ENCODE results near the gene LTB4R2.
A peak's percentile ranks its signal among the peaks of the same experiment; 100 is the strongest.

LTB4R2 gene

DNA sequence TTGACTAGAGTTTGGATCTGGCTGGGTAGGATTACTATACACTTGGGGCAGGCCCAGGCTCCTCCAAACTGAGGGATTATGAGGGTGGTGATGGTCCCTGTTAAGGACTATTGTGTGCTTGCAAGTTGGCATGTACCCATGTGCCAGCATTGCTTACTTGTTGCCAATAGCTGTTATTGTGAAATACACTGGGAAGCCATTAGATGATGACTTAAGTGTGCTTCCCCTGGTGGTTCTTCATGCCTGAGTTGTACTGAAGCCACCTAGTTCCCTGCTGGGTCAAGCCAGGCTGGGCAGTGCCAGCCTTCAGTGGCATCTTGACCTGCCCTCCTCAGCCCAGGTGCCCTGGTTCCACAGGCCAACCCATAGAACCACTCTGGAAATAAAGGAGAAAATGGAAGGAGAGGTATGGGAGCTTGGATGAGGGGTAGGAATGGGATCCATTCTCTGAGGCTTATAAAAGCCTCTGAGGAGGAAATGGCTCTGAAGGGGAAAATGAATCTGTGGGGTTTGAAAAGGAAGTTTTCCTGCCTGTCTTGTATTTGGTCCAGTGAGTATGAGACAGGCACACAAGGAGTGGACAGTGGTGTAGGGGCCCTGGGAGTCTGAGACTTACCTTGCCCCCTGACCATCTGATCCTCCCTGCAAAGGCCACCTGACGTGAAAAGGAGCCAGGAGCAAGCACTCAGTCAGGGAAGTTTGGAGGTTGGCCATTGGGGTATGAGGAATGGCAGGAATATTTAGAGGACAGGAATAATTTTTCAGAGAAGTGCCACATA is 2.1 kb downstream of the LTB4R2 start:
- Histone ChIP-seq H3K27ac (ENCODE audit: insufficient read depth, low read length, poor library complexity, severe bottlenecking) (peak overlapping the region; percentile 75), H3K4me1 (ENCODE audit: control insufficient read depth, insufficient read depth, low read length, poor library complexity, severe bottlenecking) (peaks cover 65% of the 10 kb centered on the region), H3K4me3 (ENCODE audit: insufficient read depth, low read depth, low read length, poor library complexity, severe bottlenecking) (peak overlapping the region; percentile 47), H3K27me3 (replicated peaks; ENCODE audit: control insufficient read depth, insufficient read depth, low read length, poor library complexity, severe bottlenecking) (no peaks in the 10 kb centered on the region), H3K36me3 (ENCODE audit: control insufficient read depth, insufficient read depth, low read length) (peaks cover 7% of the 10 kb centered on the region), H3K9me3 (ENCODE audit: control insufficient read depth, low read length) (no peaks in the 10 kb centered on the region)
- DNase-seq, result no peak

DNA sequence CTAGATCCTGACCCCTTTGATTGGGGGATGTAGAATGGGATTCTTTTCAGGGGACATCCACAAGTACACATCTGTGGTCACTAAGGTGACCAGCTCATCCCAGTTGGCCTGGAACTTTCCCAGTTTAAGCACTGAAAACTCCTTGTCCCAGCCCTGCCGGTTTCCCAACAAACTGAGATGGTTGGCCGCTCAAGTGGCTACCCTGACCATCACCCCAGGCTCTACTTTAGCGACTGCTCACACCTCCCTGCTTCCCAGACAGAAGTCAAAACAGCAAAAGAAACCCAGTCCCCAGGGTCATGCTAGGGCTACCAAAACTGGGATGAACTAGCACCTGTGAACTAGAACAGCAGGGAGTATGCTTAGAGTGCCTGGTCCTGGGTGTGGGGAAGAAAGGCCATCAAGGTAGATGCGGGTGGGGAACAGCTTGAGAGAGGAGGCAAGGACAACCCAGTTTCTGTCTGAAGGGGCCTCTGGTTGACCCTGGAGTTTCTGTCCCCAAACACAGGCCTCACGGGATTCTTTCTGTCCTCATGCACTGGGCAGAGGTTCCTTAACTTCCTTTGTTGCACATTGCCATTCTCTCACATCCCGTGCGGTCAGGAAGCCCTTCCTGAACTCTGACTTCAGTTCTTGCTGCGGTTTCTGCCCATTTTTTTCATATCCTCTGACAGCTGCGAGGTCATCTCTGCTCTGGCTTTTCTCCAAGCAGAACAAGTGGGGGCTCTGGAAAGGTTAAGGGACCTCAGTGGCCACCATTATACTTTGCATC is 3.0 kb downstream of the LTB4R2 start:
- H3K4me1 ChIP-seq (ENCODE audit: control insufficient read depth, insufficient read depth, low read length, poor library complexity, severe bottlenecking), result peaks cover 65% of the 10 kb centered on the region
- H3K27me3 ChIP-seq (replicated peaks; ENCODE audit: control insufficient read depth, insufficient read depth, low read length, poor library complexity, severe bottlenecking), result no peaks in the 10 kb centered on the region
- no peaks in the 10 kb centered on the region for H3K9me3 ChIP-seq (ENCODE audit: control insufficient read depth, low read length)
- peak overlapping the region; percentile 2 for H3K4me3 ChIP-seq (ENCODE audit: insufficient read depth, low read depth, low read length, poor library complexity, severe bottlenecking)
- peak in 2 of 3 donors; percentile 35 to 45 for DNase-seq
- H3K36me3 ChIP-seq (ENCODE audit: control insufficient read depth, insufficient read depth, low read length), result no peaks in the 10 kb centered on the region
- peak overlapping the region; percentile 75 for H3K27ac ChIP-seq (ENCODE audit: insufficient read depth, low read length, poor library complexity, severe bottlenecking)

DNA sequence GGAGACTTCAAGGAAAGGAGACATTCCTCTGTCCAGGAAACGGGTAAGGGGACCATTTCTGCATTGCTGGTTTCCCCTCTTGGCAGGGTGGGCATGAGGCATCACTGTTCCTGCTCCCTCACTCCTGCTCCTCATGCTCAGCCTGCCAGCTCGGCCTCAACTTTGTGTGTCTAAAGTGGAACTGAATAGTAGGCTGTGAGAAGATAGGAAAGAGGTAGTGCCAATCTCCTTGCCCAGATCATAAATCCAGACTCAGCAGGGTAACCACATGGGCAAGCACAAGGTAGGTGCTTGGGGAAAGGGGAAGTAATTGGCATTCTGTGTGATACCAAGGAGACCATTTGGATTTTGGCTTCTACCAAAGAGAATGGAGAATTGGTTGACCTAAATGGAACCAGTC is 4.0 kb downstream of the LTB4R2 start:
- Histone ChIP-seq H3K27me3 (replicated peaks; ENCODE audit: control insufficient read depth, insufficient read depth, low read length, poor library complexity, severe bottlenecking) (no peaks in the 10 kb centered on the region), H3K36me3 (ENCODE audit: control insufficient read depth, insufficient read depth, low read length) (no peaks in the 10 kb centered on the region), H3K4me1 (ENCODE audit: control insufficient read depth, insufficient read depth, low read length, poor library complexity, severe bottlenecking) (peaks cover 65% of the 10 kb centered on the region), H3K27ac (ENCODE audit: insufficient read depth, low read length, poor library complexity, severe bottlenecking) (no peak overlapping the region), H3K9me3 (ENCODE audit: control insufficient read depth, low read length) (no peaks in the 10 kb centered on the region), H3K4me3 (ENCODE audit: insufficient read depth, low read depth, low read length, poor library complexity, severe bottlenecking) (no peak overlapping the region)
- DNase-seq, result no peak

DNA sequence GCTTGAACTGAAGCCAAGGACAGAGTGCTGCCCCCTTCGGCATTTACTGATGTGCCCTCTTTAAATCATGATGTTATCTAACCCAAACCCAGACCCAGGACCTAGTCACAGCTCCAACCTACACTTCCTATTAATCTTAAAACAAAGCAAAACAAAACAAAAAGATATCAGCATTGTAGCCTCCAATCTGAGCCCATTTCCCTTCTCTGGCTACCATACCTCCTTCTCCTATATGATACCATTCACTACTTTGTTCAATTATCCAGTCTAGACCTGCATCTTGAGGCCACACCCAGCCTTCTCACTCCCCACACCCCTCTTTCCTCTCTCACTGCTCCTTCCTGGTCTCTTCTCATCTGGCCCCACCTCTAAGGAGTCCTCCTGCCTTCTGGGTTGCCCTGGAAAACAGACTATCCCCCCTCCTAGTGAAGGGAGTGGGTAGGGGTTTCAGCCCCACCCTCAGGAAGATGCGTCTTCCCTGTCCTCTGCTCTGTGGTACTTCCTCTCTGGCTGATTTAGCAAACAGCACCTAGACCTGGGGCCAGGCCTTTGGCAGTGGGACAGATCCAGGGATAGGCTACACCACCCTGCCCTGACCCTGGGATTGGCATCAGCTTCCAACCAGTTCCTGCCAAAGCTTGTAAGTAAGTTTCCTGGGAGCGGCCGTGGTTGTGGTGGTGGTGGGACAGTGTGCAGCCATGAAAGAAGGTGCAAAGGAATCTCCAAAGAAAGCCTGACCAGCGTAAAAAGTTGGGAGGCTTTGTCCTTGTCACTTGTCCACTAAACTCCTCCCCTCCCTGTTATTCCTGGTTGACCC is 4.6 kb downstream of the LTB4R2 start:
- H3K27ac ChIP-seq (ENCODE audit: insufficient read depth, low read length, poor library complexity, severe bottlenecking), result no peak overlapping the region
- no peak for DNase-seq
- no peaks in the 10 kb centered on the region for H3K27me3 ChIP-seq (replicated peaks; ENCODE audit: control insufficient read depth, insufficient read depth, low read length, poor library complexity, severe bottlenecking)
- peaks cover 59% of the 10 kb centered on the region for H3K4me1 ChIP-seq (ENCODE audit: control insufficient read depth, insufficient read depth, low read length, poor library complexity, severe bottlenecking)
- no peaks in the 10 kb centered on the region for H3K9me3 ChIP-seq (ENCODE audit: control insufficient read depth, low read length)
- H3K36me3 ChIP-seq (ENCODE audit: control insufficient read depth, insufficient read depth, low read length), result no peaks in the 10 kb centered on the region
- H3K4me3 ChIP-seq (ENCODE audit: insufficient read depth, low read depth, low read length, poor library complexity, severe bottlenecking), result no peak overlapping the region

DNA sequence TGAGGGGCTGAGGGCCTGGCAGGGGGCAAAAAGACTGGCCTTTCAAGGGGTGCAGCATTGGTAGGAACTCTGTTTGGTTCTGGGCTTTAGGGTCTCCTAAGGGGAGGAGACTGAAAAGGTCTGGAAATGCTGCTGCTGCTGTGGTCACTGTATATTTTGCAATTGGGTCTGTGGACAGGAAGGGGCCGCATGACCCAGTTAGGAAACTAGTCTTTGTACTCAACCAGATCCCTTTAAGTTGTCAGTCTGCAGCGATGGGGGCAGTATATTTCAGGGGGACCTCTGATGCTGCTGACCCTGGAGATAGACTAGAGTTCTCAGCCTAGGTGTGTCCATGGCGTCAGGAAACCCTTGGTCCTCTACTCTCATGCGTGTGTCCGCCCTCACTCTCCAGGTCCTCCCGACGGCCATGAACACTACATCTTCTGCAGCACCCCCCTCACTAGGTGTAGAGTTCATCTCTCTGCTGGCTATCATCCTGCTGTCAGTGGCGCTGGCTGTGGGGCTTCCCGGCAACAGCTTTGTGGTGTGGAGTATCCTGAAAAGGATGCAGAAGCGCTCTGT is 5.4 kb downstream of the LTB4R2 start:
- no peak for DNase-seq
- Histone ChIP-seq H3K9me3 (ENCODE audit: control insufficient read depth, low read length) (no peaks in the 10 kb centered on the region), H3K36me3 (ENCODE audit: control insufficient read depth, insufficient read depth, low read length) (no peaks in the 10 kb centered on the region), H3K27ac (ENCODE audit: insufficient read depth, low read length, poor library complexity, severe bottlenecking) (no peak overlapping the region), H3K27me3 (replicated peaks; ENCODE audit: control insufficient read depth, insufficient read depth, low read length, poor library complexity, severe bottlenecking) (no peaks in the 10 kb centered on the region), H3K4me1 (ENCODE audit: control insufficient read depth, insufficient read depth, low read length, poor library complexity, severe bottlenecking) (peaks cover 51% of the 10 kb centered on the region), H3K4me3 (ENCODE audit: insufficient read depth, low read depth, low read length, poor library complexity, severe bottlenecking) (no peak overlapping the region)

DNA sequence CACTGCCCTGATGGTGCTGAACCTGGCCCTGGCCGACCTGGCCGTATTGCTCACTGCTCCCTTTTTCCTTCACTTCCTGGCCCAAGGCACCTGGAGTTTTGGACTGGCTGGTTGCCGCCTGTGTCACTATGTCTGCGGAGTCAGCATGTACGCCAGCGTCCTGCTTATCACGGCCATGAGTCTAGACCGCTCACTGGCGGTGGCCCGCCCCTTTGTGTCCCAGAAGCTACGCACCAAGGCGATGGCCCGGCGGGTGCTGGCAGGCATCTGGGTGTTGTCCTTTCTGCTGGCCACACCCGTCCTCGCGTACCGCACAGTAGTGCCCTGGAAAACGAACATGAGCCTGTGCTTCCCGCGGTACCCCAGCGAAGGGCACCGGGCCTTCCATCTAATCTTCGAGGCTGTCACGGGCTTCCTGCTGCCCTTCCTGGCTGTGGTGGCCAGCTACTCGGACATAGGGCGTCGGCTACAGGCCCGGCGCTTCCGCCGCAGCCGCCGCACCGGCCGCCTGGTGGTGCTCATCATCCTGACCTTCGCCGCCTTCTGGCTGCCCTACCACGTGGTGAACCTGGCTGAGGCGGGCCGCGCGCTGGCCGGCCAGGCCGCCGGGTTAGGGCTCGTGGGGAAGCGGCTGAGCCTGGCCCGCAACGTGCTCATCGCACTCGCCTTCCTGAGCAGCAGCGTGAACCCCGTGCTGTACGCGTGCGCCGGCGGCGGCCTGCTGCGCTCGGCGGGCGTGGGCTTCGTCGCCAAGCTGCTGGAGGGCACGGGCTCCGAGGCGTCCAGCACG is 6.1 kb downstream of the LTB4R2 start:
- Histone ChIP-seq H3K36me3 (ENCODE audit: control insufficient read depth, insufficient read depth, low read length) (no peaks in the 10 kb centered on the region), H3K9me3 (ENCODE audit: control insufficient read depth, low read length) (no peaks in the 10 kb centered on the region), H3K27me3 (replicated peaks; ENCODE audit: control insufficient read depth, insufficient read depth, low read length, poor library complexity, severe bottlenecking) (no peaks in the 10 kb centered on the region), H3K4me3 (ENCODE audit: insufficient read depth, low read depth, low read length, poor library complexity, severe bottlenecking) (no peak overlapping the region), H3K27ac (ENCODE audit: insufficient read depth, low read length, poor library complexity, severe bottlenecking) (no peak overlapping the region), H3K4me1 (ENCODE audit: control insufficient read depth, insufficient read depth, low read length, poor library complexity, severe bottlenecking) (peaks cover 48% of the 10 kb centered on the region)
- no peak for DNase-seq

DNA sequence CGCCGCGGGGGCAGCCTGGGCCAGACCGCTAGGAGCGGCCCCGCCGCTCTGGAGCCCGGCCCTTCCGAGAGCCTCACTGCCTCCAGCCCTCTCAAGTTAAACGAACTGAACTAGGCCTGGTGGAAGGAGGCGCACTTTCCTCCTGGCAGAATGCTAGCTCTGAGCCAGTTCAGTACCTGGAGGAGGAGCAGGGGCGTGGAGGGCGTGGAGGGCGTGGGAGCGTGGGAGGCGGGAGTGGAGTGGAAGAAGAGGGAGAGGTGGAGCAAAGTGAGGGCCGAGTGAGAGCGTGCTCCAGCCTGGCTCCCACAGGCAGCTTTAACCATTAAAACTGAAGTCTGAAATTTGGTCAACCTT is 6.6 kb downstream of the LTB4R2 start:
- no peak for DNase-seq
- Histone ChIP-seq H3K36me3 (ENCODE audit: control insufficient read depth, insufficient read depth, low read length) (no peaks in the 10 kb centered on the region), H3K4me1 (ENCODE audit: control insufficient read depth, insufficient read depth, low read length, poor library complexity, severe bottlenecking) (peaks cover 42% of the 10 kb centered on the region), H3K27me3 (replicated peaks; ENCODE audit: control insufficient read depth, insufficient read depth, low read length, poor library complexity, severe bottlenecking) (no peaks in the 10 kb centered on the region), H3K4me3 (ENCODE audit: insufficient read depth, low read depth, low read length, poor library complexity, severe bottlenecking) (no peak overlapping the region), H3K27ac (ENCODE audit: insufficient read depth, low read length, poor library complexity, severe bottlenecking) (no peak overlapping the region), H3K9me3 (ENCODE audit: control insufficient read depth, low read length) (no peaks in the 10 kb centered on the region)

DNA sequence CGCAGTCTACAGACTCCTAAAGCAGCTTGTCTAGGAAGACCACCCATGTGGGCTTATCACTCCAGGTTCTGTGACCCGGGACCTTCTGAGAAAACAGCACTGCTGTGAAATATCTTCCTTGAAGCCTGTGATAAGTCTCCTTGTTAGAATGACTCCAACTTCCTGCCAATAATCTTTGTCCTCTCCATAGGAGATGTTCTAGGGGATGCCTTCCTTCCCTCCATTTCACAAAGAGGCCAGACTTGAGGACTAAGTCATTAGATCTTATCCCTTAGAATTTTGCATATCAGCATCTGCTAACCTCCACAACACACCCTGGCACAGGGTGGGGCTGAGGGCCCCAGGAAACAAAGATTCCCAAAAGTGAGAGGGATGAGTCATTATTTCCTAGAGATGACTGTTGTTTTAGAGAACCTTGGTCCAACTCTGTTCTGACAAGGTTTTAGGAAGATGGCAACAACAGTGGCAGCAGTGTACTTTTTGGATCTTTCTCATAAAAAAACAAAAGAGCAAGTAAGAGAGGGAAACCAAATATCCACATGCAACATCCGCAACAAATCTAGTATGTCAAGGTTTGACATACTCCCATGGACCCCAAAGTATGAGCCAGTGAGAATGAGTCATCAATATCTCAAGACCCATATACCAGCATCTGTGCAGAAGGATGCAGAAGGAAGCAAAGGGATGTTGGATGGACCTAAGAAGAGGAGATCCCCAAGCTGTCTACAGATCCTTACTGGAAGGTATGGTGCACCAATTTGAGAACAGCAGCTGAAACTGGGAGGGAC is 7.4 kb downstream of the LTB4R2 start:
- Histone ChIP-seq H3K9me3 (ENCODE audit: control insufficient read depth, low read length) (no peaks in the 10 kb centered on the region), H3K4me1 (ENCODE audit: control insufficient read depth, insufficient read depth, low read length, poor library complexity, severe bottlenecking) (peaks cover 34% of the 10 kb centered on the region), H3K36me3 (ENCODE audit: control insufficient read depth, insufficient read depth, low read length) (no peaks in the 10 kb centered on the region), H3K27ac (ENCODE audit: insufficient read depth, low read length, poor library complexity, severe bottlenecking) (no peak overlapping the region), H3K27me3 (replicated peaks; ENCODE audit: control insufficient read depth, insufficient read depth, low read length, poor library complexity, severe bottlenecking) (no peaks in the 10 kb centered on the region), H3K4me3 (ENCODE audit: insufficient read depth, low read depth, low read length, poor library complexity, severe bottlenecking) (no peak overlapping the region)
- no peak for DNase-seq

All from effector memory CD4-positive, alpha-beta T cell (primary cell).